Gastrocnemius medialis (tissue), 4 donors: ENCODE data around the gene FBXL7.

ENCODE experiments used
- CTCF ChIP-seq, 5 experiments: fragments of 450-650 bp in 3 of 5; fragments of 200-600 bp in 2 of 5; sonication (generic) in 2 of 5; IDR thresholded peaks in 4 of 5; conservative IDR thresholded peaks in 1 of 5; 1 replicate in 4 of 5; 2 replicates in 1 of 5; pipeline ENCODE4 v1.5.1; 2016 to 2019; ENCODE audit warnings: antibody characterized with exemption in 5 of 5, mild to moderate bottlenecking in 3 of 5, moderate library complexity in 3 of 5
- POLR2A ChIP-seq, 2 donors: fragments of 450-650 bp; IDR thresholded peaks; one replicate each; pipeline ENCODE4 v1.6.1; 2017; ENCODE audit warnings: antibody characterized with exemption in 2 of 2, mild to moderate bottlenecking in 2 of 2, moderate library complexity in 2 of 2

GRCh38 chr5:15757103-15757502, 257.1 kb downstream of the FBXL7 start:
- TF ChIP-seq CTCF (IDR thresholded peaks at IDR 0.05 in 4 of 5, conservative IDR thresholded peaks at IDR 0.05 in 1 of 5) (no peak), POLR2A (IDR thresholded peaks at IDR 0.05) (no peak)
